ENCODE results near the gene PLD3.

Gene PLD3

GRCh38 chr19:40355975-40356680 lies 7.6 kb downstream of the PLD3 start:
- TF ChIP-seq CTCF (IDR thresholded peaks at IDR 0.05; ENCODE audit: low read depth, low read length, missing control alignments), result no peak
- Histone ChIP-seq H3K27ac (no peak overlapping the region), H3K4me3 (ENCODE audit: low read depth, low read length) (no peak overlapping the region), H3K27me3 (replicated peaks) (no peaks in the 10 kb centered on the region), H3K36me3 (replicated peaks) (no peaks in the 10 kb centered on the region)
- no peak for DNase-seq
- in situ Hi-C loops (cut with HindIII; ENCODE audit: low pct_ligation_motif_present, low sequenced_read_pairs), result no loop called here

GRCh38 chr19:40356681-40357595 lies 8.4 kb downstream of the PLD3 start:
- Histone ChIP-seq H3K4me3 (ENCODE audit: low read depth, low read length) (no peak overlapping the region), H3K27me3 (replicated peaks) (no peaks in the 10 kb centered on the region), H3K36me3 (replicated peaks) (no peaks in the 10 kb centered on the region), H3K27ac (no peak overlapping the region)
- in situ Hi-C loops (cut with HindIII; ENCODE audit: low pct_ligation_motif_present, low sequenced_read_pairs), result no loop called here
- peak; percentile 19 for DNase-seq
- TF ChIP-seq CTCF (IDR thresholded peaks at IDR 0.05; ENCODE audit: low read depth, low read length, missing control alignments), result no peak

- H3K36me3 ChIP-seq (replicated peaks), result no peaks in the 10 kb centered on the region
- TF ChIP-seq CTCF (IDR thresholded peaks at IDR 0.05; ENCODE audit: low read depth, low read length, missing control alignments), result no peak
- no peak overlapping the region for H3K27ac ChIP-seq
- in situ Hi-C loops (cut with HindIII; ENCODE audit: low pct_ligation_motif_present, low sequenced_read_pairs), result no loop called here
- no peak for DNase-seq
- no peak overlapping the region for H3K4me3 ChIP-seq (ENCODE audit: low read depth, low read length)
- H3K27me3 ChIP-seq (replicated peaks), result no peaks in the 10 kb centered on the region
Observed at GRCh38 chr19:40357640-40358039, 9.1 kb downstream of the PLD3 start.

- TF ChIP-seq CTCF (IDR thresholded peaks at IDR 0.05; ENCODE audit: low read depth, low read length, missing control alignments), result no peak
- Histone ChIP-seq H3K4me3 (ENCODE audit: low read depth, low read length) (no peak overlapping the region), H3K36me3 (replicated peaks) (no peaks in the 10 kb centered on the region), H3K27me3 (replicated peaks) (no peaks in the 10 kb centered on the region), H3K27ac (no peak overlapping the region)
- DNase-seq, result no peak
- in situ Hi-C loops (cut with HindIII; ENCODE audit: low pct_ligation_motif_present, low sequenced_read_pairs), result no loop called here
Observed at GRCh38 chr19:40358773-40359172, 10.3 kb downstream of the PLD3 start.

GRCh38 chr19:40360020-40360707 lies 11.7 kb downstream of the PLD3 start:
- in situ Hi-C loops (cut with HindIII; ENCODE audit: low pct_ligation_motif_present, low sequenced_read_pairs), result no loop called here
- Histone ChIP-seq H3K27me3 (replicated peaks) (no peaks in the 10 kb centered on the region), H3K27ac (no peak overlapping the region), H3K36me3 (replicated peaks) (no peaks in the 10 kb centered on the region), H3K4me3 (ENCODE audit: low read depth, low read length) (no peak overlapping the region)
- no peak for DNase-seq
- no peak for TF ChIP-seq CTCF (IDR thresholded peaks at IDR 0.05; ENCODE audit: low read depth, low read length, missing control alignments)
